GM21367 (cell line): Measurements from ENCODE around the gene FOXB1.

ENCODE experiments used
- ATAC-seq: cut with Tn5 transposase; IDR thresholded peaks from one replicate; pipeline ENCODE4 v1.9.1; 2021; ENCODE audit not compliant: unreplicated experiment

FOXB1 gene

DNA sequence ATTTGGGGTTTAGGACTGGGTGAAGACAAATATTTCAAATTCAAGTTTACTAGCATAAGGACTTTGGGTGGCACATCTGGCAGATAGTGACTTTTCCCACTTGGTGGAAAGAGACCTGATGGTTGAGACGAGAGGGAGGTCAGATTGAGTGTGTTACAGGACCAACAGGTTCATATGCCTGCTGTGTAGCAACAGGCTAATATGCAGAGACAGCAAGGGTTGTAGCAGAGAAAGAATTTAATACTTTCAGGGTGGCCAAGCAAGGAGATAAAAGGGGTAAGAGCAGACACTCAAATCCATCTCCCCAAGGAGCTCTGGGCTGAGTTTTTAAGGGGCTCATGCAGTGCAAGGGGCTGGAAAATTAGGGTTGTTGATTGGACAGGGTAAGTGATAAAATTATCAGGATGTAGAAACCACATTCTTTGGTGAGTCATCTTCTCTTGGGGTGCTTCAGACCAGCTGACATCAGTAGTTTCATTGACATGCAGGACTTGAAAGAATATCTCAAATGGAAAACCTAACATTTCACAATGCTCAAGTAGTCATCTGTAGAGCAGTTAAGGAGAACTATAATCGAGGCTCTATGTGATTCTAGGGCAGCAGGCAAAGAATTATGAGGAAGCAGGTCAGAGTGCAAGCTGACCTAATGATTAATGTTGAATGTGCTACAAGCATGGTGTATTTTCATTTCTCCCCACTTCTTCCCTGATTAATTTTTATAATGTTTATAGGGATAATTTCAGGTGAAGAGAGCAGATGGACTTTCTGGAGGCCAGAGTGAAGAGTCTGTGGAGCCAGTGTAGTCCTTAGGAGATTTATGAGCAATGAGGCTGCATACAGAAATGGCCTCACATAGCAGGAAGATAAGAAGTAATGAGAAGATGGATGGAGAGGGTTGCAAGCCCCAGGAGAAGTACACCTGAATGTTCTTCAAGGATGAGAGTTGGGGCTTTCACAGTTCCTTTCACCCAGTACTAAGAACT, 13.7 kb downstream of the FOXB1 start:
- no peak for ATAC-seq

DNA sequence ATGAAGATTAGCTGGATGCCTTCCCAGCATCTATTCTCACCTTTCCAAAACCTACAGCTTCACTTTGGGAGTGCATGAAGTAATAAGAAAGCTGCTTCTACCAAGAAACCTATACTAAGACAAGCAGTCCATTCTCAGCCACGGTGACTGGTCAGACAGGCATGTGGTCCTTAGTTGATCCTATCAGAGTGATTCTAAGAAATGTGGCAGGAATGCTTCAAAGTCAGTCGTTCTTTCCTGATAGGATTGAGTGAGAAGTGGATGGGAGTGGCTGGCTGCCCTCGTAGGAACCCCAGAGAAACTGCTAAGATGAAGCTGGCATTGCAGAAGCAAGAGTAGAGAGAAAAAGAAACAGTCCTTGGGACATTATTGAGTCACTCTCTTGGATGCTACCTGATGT, 16.6 kb downstream of the FOXB1 start:
- no peak for ATAC-seq

DNA sequence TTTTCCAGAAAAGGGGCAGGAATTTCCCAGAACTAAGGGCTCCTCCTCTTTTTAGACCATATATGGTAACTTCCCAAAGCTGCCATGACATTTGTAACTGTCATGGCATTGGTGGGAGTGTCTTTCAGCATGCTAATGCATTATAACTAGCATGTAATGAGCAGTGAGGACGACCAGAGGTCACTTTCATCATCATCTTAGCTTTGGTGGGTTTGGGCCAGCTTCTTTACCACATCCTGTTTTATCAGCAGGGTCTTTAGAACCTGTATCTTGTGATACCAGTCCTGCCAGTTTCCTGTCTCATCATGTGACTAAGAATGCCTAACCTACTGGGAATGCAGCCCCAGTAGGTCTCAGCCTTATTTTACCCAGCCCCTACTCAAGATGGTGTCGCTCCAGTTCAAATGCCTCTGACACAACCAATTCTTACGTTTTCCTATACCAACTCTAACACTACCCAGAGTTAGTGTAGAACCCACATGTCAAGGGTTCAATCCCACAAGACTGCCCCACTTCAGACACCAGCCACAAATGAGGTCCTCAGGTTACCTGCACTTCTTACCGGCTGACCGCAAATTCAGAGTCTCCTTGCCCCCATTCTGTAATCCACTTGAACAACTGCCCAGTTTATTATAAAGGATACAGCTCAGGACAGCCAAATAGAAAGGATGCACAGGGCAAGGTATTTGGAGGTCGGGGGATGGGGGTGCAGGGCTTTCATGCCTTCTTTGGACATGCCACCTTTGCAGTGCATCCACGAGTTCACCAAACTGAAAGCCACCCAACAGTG, 17.7 kb downstream of the FOXB1 start:
- ATAC-seq = no peak

DNA sequence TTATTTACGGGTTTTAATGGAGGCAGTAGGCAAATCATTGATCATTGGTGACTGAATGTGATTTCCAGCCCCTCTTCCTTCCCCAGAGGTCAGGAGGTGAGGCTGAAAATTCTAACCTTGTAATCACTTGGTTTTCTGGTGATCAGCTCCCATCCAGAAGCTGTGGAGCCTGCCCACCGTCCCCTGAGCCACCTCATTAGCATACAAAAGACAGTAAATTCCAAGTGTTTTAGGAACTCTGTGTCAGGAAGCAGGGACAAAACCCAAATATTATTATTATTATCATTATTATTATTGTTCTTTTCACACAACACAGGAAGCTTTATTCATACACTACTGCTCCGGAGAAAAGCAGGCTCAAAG, 18.2 kb downstream of the FOXB1 start:
- ATAC-seq = no peak

DNA sequence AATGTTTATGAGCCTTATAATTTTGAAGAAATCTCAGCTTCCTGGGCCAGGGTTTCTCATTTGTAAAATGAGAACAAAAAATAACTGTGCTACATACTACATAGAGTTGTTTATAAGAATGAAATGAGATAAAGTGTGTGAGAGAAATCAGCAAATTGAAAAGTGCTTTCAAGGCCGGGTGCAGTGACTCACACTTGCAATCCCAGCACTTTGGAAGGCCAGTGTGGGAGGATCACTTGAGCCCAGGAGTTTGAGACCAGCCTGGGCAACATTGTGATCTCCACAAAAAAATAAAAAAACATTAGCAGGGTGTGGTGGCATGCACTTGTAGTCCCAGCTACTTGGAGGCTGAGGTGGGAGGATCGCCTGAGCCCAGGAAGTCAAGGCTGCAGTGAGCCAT, 22.4 kb downstream of the FOXB1 start:
- no peak for ATAC-seq

DNA sequence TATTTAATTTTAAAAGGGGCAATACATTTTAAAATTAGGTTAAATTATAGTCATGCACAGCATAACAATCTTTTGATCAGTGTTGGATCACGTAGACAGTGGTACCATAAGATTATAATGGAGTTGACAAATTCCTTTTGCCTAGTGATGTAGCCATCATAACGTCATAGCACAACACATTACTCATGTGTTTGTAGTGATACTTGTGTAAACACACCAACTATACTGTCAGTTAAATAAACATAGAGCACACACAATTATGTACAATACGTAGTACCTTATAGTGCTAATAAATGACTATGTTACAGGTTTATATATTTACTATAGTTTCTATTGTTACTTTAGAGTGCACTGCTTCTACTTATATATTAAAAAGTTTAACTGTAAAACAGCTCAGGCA, 31.2 kb downstream of the FOXB1 start:
- ATAC-seq = no peak

DNA sequence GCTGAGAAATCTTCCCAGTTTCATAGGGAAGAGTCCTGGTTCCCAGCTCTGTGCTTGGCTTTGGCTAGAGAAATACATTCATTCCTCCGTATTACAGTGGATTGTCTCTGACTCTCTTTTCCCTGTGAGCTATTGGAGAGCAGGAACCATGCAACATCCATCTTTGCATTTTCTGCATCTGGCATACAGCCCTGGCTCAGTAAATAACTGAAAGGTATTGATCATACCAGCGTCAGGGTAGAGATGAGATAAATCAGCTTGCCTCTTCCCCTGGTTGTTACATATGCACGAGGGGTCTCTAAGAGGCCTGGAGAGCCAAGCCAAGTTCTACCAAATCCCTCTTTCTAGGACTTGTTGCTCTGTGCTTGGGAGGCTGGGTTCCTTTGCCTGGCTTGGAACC, 35.2 kb downstream of the FOXB1 start:
- no peak for ATAC-seq

DNA sequence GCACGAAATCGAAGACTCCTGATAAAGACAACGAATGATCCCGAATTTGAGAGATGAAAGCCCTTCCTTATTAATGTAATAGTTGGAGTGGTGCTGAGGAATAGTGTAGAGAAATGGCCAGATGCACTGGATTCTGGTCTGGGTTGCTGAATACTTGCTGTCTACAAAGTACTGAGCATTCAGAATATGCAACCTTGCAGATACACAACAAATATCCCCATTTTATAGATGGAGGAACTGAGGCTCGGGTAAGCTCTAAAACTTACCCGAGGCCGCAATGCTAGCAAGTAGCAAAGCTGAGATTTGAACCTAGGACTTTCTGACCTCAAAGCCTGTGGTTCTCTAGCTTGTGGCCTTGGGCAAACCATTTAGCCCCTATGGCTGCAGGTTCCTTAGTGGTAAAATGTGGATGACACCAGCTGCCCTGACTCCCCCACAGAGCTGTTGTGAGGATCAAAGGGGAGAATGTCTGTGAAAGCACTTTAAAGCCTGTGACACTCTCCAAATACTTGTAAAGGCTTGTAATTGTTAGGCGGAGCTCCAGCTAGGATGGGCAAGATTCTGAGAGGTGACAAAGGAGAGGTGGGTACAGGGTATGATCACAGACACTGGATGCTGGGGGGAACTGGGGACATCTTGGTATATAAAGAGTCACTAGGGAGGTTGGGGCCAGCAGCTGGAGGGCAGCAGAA, 39.8 kb downstream of the FOXB1 start:
- no peak for ATAC-seq

DNA sequence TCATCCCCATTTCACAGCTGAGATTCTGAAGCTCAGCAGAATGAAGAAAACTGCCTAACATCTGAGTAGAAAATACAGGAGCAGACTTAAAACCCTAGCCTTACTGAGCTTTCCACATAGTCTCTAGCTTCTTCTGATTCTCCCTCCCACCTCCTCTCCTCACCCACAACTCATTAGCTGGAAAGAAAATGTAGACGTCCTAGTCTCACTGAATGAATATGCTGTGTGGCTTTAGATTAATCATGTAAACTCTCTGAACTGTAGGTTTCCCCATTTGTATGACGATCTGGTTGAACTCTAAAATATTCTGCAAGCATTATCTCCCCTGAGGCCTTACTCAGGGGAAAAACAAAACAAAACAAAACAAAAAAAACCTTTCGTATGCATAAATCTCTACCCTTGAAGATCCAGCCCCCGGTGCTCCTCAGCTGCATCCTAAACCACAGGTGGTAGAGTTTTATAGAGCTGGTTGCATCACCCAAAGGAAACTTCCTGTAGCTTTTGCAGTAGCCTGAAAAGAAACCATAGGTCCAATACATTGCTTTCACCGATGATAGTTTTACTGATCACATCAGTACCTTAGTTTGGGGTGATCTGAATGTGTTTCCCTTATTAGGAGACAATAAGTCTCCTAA, 40.6 kb downstream of the FOXB1 start:
- no peak for ATAC-seq

DNA sequence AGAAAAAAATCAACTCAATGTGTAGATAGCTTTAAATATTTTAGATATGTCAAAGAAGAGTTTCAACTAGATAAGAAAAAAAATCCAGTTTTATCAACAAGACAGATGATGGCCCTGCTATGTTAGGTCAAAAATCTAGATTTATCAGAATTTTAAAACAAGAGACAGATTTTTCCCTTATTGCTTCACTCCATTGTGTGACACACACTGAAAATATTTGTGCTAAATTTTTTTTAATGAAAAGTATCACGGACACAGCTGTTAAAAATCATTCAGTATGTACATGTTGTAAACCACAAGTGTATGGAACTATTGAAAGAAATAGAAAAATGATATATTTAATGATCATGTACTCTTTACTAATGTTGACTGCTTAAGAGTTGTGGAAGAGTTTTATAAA, 43.6 kb downstream of the FOXB1 start:
- ATAC-seq = no peak

DNA sequence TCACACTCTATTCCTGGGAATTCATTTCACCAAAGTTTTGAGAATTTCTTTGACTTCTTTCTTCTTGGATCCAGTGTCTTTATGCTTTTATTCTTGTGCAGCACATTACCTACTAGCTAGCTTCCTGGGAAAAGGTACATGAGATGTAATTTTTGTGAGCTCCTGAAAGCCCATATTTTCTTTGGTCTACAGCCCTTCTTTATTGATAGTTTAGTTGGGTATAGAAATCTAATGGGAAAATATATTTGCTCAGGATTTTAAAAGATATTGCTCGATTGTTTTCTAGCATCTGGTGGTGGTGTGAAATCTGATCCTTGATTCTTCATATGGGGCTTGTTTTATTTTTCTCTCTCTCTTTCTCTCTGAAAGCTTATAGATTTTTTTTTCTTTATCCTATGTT, 45.8 kb downstream of the FOXB1 start:
- no peak for ATAC-seq

DNA sequence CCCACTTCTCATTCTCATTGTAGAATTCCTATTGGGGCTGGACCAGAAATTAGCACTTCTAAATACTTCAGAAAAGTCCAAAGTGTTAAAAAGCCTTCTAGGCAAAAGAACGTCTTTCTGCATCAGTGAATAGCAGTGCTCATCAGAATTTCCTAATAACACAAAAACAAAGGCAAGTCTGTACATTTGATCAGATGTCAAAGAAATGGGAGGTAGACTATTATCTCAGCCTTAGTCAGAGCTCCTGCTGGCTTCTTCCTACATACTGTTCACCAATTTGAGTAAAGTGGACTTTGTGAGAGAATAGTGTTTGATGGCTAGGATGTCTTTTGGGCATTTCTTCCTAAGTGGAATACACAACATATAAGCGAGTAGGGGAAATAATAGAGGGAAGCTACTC, 48.7 kb downstream of the FOXB1 start:
- no peak for ATAC-seq

DNA sequence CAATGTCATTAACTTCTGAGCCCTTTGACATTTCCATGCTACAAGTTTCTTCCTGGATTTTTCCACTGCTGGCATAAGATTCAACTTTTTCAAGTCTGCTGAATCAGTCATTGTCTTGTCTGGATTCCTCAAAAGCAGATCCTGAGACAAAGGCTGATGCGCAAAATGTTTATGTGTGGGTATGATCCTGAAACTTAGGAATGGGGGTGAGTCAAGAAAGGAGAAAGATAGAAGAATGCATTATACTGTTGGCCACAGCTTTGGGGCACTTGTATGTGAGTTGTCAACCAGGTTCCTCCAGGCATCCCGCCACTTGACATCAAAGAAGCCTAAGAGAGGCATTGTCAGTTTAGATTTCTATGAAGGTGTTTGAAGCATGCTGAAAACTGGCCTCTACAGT, 50.4 kb downstream of the FOXB1 start:
- ATAC-seq = no peak
